NCI-H82 treated with DMSO at 0.1 percent for 48 hours (cell line): Measurements from ENCODE around the gene CSNK1A1L.
"Not testable (repeated sequence)": the region's sequence is repeated elsewhere in the genome, so short reads cannot be mapped to it uniquely, and the experiment has no call there.

ENCODE experiments used
- DNase-seq: peaks from one replicate; lab custom pipeline; 2025; ENCODE audit not compliant: unreplicated experiment; lab: John Stamatoyannopoulos, UW

Gene CSNK1A1L

GRCh38 chr13:37059848-37060192 lies 45.6 kb downstream of the CSNK1A1L start:
- no peak for DNase-seq

GRCh38 chr13:37058910-37059847 lies 46.3 kb downstream of the CSNK1A1L start, which contains the start of gene SUPT20H:
Gene SUPT20H (minus strand): TSS chr13:37059688. CDS start chr13:37051490, 8,198 bp downstream.
- peak; percentile 91 for DNase-seq

GRCh38 chr13:37056228-37056627 lies 49.2 kb downstream of the CSNK1A1L start:
- DNase-seq = not testable (repeated sequence)
